HEK293 (cell line): Measurements from ENCODE around the gene MAP1B.

Experiments used
- CTCF ChIA-PET: fragments of 350-600 bp; formaldehyde crosslinking; extraction: SDS; loops from one replicate; lab custom pipeline; 2021; ENCODE audit warnings: antibody characterized with exemption; lab: Yijun Ruan, JAX
- POLR2A ChIA-PET: fragments of 300-600 bp; formaldehyde crosslinking; extraction: SDS; loops from one replicate; lab custom pipeline; 2020; ENCODE audit warnings: antibody characterized with exemption, inconsistent platforms; lab: Yijun Ruan, JAX
- H3K27ac ChIP-seq: fragments of 200-500 bp; sonication (Bioruptor generic); 2 replicates; pipeline ENCODE4 v1.5.1; 2014; ENCODE audit warnings: low read depth, low read length, control low read depth, inconsistent platforms; ENCODE audit errors: extremely low read depth
- H3K36me3 ChIP-seq, 2 experiments: fragments of 200-500 bp in 1 of 2; sonication (Bioruptor generic) in 1 of 2; 1 replicate in 1 of 2; 2 replicates in 1 of 2; pipeline ENCODE4 v1.5.1; 2014 to 2017; ENCODE audit warnings: inconsistent platforms in 2 of 2, low read length in 2 of 2; ENCODE audit not compliant: control insufficient read depth in 2 of 2, insufficient read depth in 1 of 2
- H3K4me1 ChIP-seq: fragments of 200-500 bp; sonication (Bioruptor generic); 2 replicates; pipeline ENCODE4 v1.5.1; 2014; ENCODE audit warnings: mild to moderate bottlenecking, low read length, inconsistent platforms; ENCODE audit not compliant: control insufficient read depth, insufficient read depth
- H3K4me3 ChIP-seq: 2 replicates; pipeline ENCODE4 v1.5.1; 2011; ENCODE audit warnings: low read depth, mild to moderate bottlenecking, control low read depth, low read length, moderate library complexity
- H3K9me3 ChIP-seq: fragments of 200-500 bp; sonication (Bioruptor generic); 2 replicates; pipeline ENCODE4 v1.5.1; 2014; ENCODE audit warnings: low read depth, low read length, inconsistent platforms; ENCODE audit not compliant: control insufficient read depth, insufficient read depth
- KLF1 ChIP-seq: fragments of 450-650 bp; formaldehyde crosslinking; IDR thresholded peaks from 2 replicates; pipeline ENCODE4 v1.5.1; 2016; ENCODE audit warnings: missing biosample characterization, missing genetic modification characterization
- PRDM4 ChIP-seq: fragments of 450-650 bp; formaldehyde crosslinking; IDR thresholded peaks from 2 replicates; pipeline ENCODE4 v1.5.1; 2017; ENCODE audit warnings: missing biosample characterization, missing genetic modification characterization
- SP7 ChIP-seq: fragments of 450-650 bp; formaldehyde crosslinking; IDR thresholded peaks from 2 replicates; pipeline ENCODE4 v1.5.1; 2016; ENCODE audit warnings: missing biosample characterization, missing genetic modification characterization
- YY1 ChIP-seq: fragments of 450-650 bp; formaldehyde crosslinking; IDR thresholded peaks from 2 replicates; pipeline ENCODE4 v1.5.1; 2018; ENCODE audit warnings: missing biosample characterization, missing genetic modification characterization
- YY2 ChIP-seq: fragments of 450-650 bp; formaldehyde crosslinking; IDR thresholded peaks from 2 replicates; pipeline ENCODE4 v1.5.1; 2016; ENCODE audit warnings: missing biosample characterization, missing genetic modification characterization
- ZBTB11 ChIP-seq: fragments of 450-650 bp; formaldehyde crosslinking; conservative IDR thresholded peaks from 2 replicates; pipeline ENCODE4 v1.5.1; 2016; ENCODE audit warnings: low read depth, missing biosample characterization, missing genetic modification characterization
- ZBTB48 ChIP-seq: fragments of 450-650 bp; formaldehyde crosslinking; IDR thresholded peaks from 2 replicates; pipeline ENCODE4 v1.5.1; 2016; ENCODE audit warnings: missing biosample characterization, missing genetic modification characterization
- ZFP37 ChIP-seq: fragments of 450-650 bp; formaldehyde crosslinking; IDR thresholded peaks from 2 replicates; pipeline ENCODE4 v1.5.1; 2016; ENCODE audit warnings: missing biosample characterization, missing genetic modification characterization
- ZIC2 ChIP-seq: fragments of 450-650 bp; formaldehyde crosslinking; IDR thresholded peaks from 2 replicates; pipeline ENCODE4 v1.5.1; 2016; ENCODE audit warnings: missing biosample characterization, missing genetic modification characterization
- ZNF138 ChIP-seq: fragments of 450-650 bp; formaldehyde crosslinking; IDR thresholded peaks from 2 replicates; pipeline ENCODE4 v1.5.1; 2016; ENCODE audit warnings: missing biosample characterization, missing genetic modification characterization, borderline replicate concordance
- ZNF2 ChIP-seq: fragments of 450-650 bp; formaldehyde crosslinking; IDR thresholded peaks from 2 replicates; pipeline ENCODE4 v1.5.1; 2016; ENCODE audit warnings: missing biosample characterization, missing genetic modification characterization
- ZNF335 ChIP-seq: fragments of 450-650 bp; formaldehyde crosslinking; conservative IDR thresholded peaks from 2 replicates; pipeline ENCODE4 v1.5.1; 2016; ENCODE audit warnings: missing biosample characterization, missing genetic modification characterization
- ZNF354C ChIP-seq: fragments of 450-650 bp; formaldehyde crosslinking; IDR thresholded peaks from 2 replicates; pipeline ENCODE4 v1.5.1; 2016; ENCODE audit warnings: missing biosample characterization, missing genetic modification characterization, low read depth, borderline replicate concordance
- ZNF398 ChIP-seq: fragments of 450-650 bp; formaldehyde crosslinking; IDR thresholded peaks from 2 replicates; pipeline ENCODE4 v1.5.1; 2017; ENCODE audit warnings: missing biosample characterization, missing genetic modification characterization
- ZNF426 ChIP-seq: fragments of 450-650 bp; formaldehyde crosslinking; IDR thresholded peaks from 2 replicates; pipeline ENCODE4 v1.5.1; 2017; ENCODE audit warnings: missing biosample characterization, missing genetic modification characterization, mild to moderate bottlenecking, inconsistent platforms, moderate library complexity
- ZNF513 ChIP-seq: fragments of 450-650 bp; IDR thresholded peaks from 2 replicates; pipeline ENCODE4 v1.5.1; 2018; ENCODE audit warnings: missing biosample characterization, missing genetic modification characterization
- ZNF549 ChIP-seq: fragments of 450-650 bp; IDR thresholded peaks from 2 replicates; pipeline ENCODE4 v1.5.1; 2018; ENCODE audit warnings: missing biosample characterization, missing genetic modification characterization, mild to moderate bottlenecking, inconsistent platforms, moderate library complexity
- ZNF585B ChIP-seq: fragments of 450-650 bp; formaldehyde crosslinking; IDR thresholded peaks from 2 replicates; pipeline ENCODE4 v1.5.1; 2016; ENCODE audit warnings: missing biosample characterization, missing genetic modification characterization
- ZNF677 ChIP-seq: fragments of 450-650 bp; IDR thresholded peaks from 2 replicates; pipeline ENCODE4 v1.5.0; 2018; ENCODE audit warnings: missing biosample characterization, mild to moderate bottlenecking, missing genetic modification characterization, moderate library complexity
- ZNF701 ChIP-seq: fragments of 450-650 bp; formaldehyde crosslinking; IDR thresholded peaks from 2 replicates; pipeline ENCODE4 v1.5.1; 2016; ENCODE audit warnings: missing biosample characterization, missing genetic modification characterization
- ZNF768 ChIP-seq: fragments of 450-650 bp; formaldehyde crosslinking; IDR thresholded peaks from 2 replicates; pipeline ENCODE4 v1.5.1; 2018; ENCODE audit warnings: missing biosample characterization, mild to moderate bottlenecking, missing genetic modification characterization
- ZNF791 ChIP-seq: fragments of 450-650 bp; formaldehyde crosslinking; IDR thresholded peaks from 2 replicates; pipeline ENCODE4 v1.5.1; 2016; ENCODE audit warnings: missing biosample characterization, missing genetic modification characterization
- ZNF792 ChIP-seq: fragments of 450-650 bp; formaldehyde crosslinking; IDR thresholded peaks from 2 replicates; pipeline ENCODE4 v1.5.1; 2016; ENCODE audit warnings: missing biosample characterization, missing genetic modification characterization

Gene MAP1B

GRCh38 chr5:72138943-72139521 is 31.8 kb downstream of the MAP1B start:
- POLR2A ChIA-PET = interaction anchor here (0.6 kb wide), 1 partner anchor 72 kb away, joined by 3 read pairs; no protein-coding TSS in a partner anchor
- Histone ChIP-seq H3K9me3 (no peaks in the 10 kb centered on the region), H3K4me1 (peaks cover 15% of the 10 kb centered on the region), H3K36me3 (no peaks in the 10 kb centered on the region), H3K27ac (no peak overlapping the region), H3K4me3 (no peak overlapping the region)
- CTCF ChIA-PET = interaction anchor here (0.6 to 0.9 kb wide), 4 partner anchors 129 to 229 kb away, joined by 3 to 4 read pairs (median 3); no protein-coding TSS in a partner anchor
- no peak for TF ChIP-seq ZNF513 (tag by site-specific recombination)
- TF ChIP-seq ZNF585B (tag by site-specific recombination) = no peak
- TF ChIP-seq ZNF701 = no peak
- TF ChIP-seq ZBTB48 (tag by site-specific recombination) = no peak
- no peak for TF ChIP-seq ZNF791
- TF ChIP-seq KLF1 (tag by site-specific recombination) = no peak
- TF ChIP-seq ZNF426 (tag by site-specific recombination) = no peak

GRCh38 chr5:72140711-72141110 is 33.4 kb downstream of the MAP1B start:
- no peak overlapping the region for H3K4me3 ChIP-seq
- ChIA-PET POLR2A (no interaction called here), CTCF (interaction anchor here (0.6 to 0.7 kb wide), 2 partner anchors 104 to 1068 kb away, joined by 3 to 4 read pairs; no protein-coding TSS in a partner anchor)
- no peaks in the 10 kb centered on the region for H3K9me3 ChIP-seq
- H3K36me3 ChIP-seq = no peaks in the 10 kb centered on the region
- no peak overlapping the region for H3K27ac ChIP-seq
- TF ChIP-seq ZNF335 (tag by site-specific recombination) (no peak), ZNF398 (no peak), ZNF768 (tag by site-specific recombination) (no peak), YY1 (no peak), ZNF354C (tag by site-specific recombination) (no peak), ZNF677 (tag by site-specific recombination) (no peak), ZNF2 (no peak), ZIC2 (tag by site-specific recombination) (no peak), ZBTB11 (no peak), ZFP37 (tag by site-specific recombination) (no peak), YY2 (no peak), ZNF792 (tag by site-specific recombination) (no peak), ZNF549 (tag by site-specific recombination) (no peak), PRDM4 (tag by site-specific recombination) (no peak), ZNF138 (no peak), SP7 (tag by site-specific recombination) (no peak)
- H3K4me1 ChIP-seq = peaks cover 15% of the 10 kb centered on the region
